Effector memory CD8-positive, alpha-beta T cell (primary cell): Measurements from ENCODE around the gene ICE2.

Source experiments
- ATAC-seq: fragments of 150-1000 bp; cut with Tn5 transposase; replicated peaks from 2 replicates; pipeline ENCODE4 v1.10.0; 2021; ENCODE audit warnings: mild to moderate bottlenecking, moderate library complexity
- DNase-seq, 3 experiments: peaks; one replicate each; pipeline ENCODE4 v3.0.0; 2021
- H3K27ac Mint-ChIP-seq, 2 donors: one replicate each; pipeline ENCODE4 v1.8.0; 2022; ENCODE audit warnings: mild to moderate bottlenecking in 2 of 2, mixed read lengths in 2 of 2, moderate library complexity in 2 of 2
- H3K27me3 Mint-ChIP-seq, 2 donors: one replicate each; pipeline ENCODE4 v1.8.0; 2022; ENCODE audit warnings: mixed read lengths in 2 of 2
- H3K36me3 Mint-ChIP-seq: one replicate; pipeline ENCODE4 v1.8.0; 2022; ENCODE audit warnings: mild to moderate bottlenecking, moderate library complexity, mixed read lengths; ENCODE audit not compliant: insufficient read depth
- H3K4me1 Mint-ChIP-seq, 2 donors: one replicate each; pipeline ENCODE4 v1.8.0; 2022; ENCODE audit warnings: low read depth in 2 of 2, mixed read lengths in 2 of 2
- H3K4me3 Mint-ChIP-seq, 2 donors: one replicate each; pipeline ENCODE4 v1.8.0; 2022; ENCODE audit warnings: mild to moderate bottlenecking in 2 of 2, mixed read lengths in 2 of 2, moderate library complexity in 2 of 2
- H3K9me3 Mint-ChIP-seq, 2 donors: one replicate each; pipeline ENCODE4 v1.8.0; 2022; ENCODE audit warnings: mixed read lengths in 2 of 2
- total RNA-seq, 9 experiments: gene quantifications; one replicate each; lab custom pipeline; 2026; lab: John Stamatoyannopoulos, UW

The ICE2 gene, protein sequence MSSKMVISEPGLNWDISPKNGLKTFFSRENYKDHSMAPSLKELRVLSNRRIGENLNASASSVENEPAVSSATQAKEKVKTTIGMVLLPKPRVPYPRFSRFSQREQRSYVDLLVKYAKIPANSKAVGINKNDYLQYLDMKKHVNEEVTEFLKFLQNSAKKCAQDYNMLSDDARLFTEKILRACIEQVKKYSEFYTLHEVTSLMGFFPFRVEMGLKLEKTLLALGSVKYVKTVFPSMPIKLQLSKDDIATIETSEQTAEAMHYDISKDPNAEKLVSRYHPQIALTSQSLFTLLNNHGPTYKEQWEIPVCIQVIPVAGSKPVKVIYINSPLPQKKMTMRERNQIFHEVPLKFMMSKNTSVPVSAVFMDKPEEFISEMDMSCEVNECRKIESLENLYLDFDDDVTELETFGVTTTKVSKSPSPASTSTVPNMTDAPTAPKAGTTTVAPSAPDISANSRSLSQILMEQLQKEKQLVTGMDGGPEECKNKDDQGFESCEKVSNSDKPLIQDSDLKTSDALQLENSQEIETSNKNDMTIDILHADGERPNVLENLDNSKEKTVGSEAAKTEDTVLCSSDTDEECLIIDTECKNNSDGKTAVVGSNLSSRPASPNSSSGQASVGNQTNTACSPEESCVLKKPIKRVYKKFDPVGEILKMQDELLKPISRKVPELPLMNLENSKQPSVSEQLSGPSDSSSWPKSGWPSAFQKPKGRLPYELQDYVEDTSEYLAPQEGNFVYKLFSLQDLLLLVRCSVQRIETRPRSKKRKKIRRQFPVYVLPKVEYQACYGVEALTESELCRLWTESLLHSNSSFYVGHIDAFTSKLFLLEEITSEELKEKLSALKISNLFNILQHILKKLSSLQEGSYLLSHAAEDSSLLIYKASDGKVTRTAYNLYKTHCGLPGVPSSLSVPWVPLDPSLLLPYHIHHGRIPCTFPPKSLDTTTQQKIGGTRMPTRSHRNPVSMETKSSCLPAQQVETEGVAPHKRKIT
- 48.4 to 127 (median 88.3) reads per million in 9 experiments for total RNA-seq

DNA sequence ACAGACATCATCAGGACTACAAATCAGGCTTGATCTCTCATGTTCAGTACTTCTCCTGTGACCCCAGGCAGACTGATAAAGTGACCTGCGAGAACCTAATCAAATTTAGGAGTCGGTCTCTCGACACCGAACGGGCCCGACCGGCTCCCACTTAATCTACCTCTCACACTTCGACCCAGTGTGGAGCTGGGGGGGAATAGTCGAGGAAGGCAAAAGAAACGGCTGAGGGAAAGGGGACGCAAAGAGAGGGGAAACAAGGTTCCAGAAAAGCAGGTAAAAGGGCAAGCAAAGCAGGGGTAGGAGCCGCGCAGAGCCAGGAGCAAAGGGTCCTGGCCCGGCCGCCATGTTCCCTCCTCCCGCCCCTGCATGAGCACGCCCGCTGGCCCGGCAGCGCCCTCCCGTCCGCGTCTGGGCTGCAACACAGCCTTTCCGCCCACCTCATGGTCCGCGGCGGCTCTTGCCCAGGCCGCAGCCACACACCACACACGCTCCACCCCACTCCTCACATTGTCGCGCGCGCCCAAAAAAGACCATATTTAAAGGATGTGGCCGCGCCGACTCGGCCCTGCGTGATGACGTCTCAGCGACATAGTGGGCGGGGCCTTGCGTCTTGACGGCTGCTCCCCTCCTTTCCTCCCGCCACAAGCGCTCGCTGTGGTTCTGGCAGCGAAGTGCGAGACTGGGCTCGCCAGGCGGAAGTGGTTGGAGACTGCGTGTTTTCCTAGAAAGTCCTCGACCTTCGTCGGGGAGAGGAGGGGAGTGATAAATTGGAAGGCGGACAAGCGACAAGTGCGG lies at the start of gene ICE2:
TSS of gene ICE2 (minus strand) at position 577 of the 795 bp plus-strand sequence. CDS start 1,165 bp downstream, outside the sequence.
- DNase-seq = peak; percentile 94 to 96 (median 96)
- peaks cover 24 to 45% of the 10 kb centered on the region in 2 donors for H3K4me1 Mint-ChIP-seq
- H3K27ac Mint-ChIP-seq = peak within 1 kb of the TSS; percentile 96 to 99
- peak; percentile 91 for ATAC-seq
- H3K27me3 Mint-ChIP-seq = no peaks in the 10 kb centered on the region
- peaks cover 25% of the 10 kb centered on the region for H3K36me3 Mint-ChIP-seq
- H3K4me3 Mint-ChIP-seq = peak within 1 kb of the TSS; percentile 89 to 92
- no peaks in the 10 kb centered on the region for H3K9me3 Mint-ChIP-seq

DNA sequence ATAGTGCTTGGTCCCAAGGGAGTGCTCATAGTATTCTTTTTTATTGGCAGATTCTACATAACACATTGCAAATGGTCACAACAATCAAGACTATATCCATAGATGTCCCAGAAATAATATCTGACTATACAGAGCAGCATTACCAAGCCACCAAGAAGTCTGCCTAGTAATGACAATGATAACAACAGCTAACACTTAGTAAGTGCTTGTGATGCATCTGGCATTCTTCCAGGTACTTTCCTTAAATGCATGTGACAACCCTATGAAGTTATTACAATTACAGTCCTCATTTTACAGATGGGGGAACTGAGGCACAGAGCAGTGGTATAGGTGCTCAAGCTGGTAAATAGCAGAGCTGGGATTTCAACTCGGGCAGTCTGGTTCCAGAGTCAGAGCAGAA lies 49.6 kb upstream of the ICE2 start:
- Mint-ChIP-seq H3K36me3 (peaks cover 76% of the 10 kb centered on the region), H3K9me3 (no peaks in the 10 kb centered on the region), H3K27me3 (no peaks in the 10 kb centered on the region), H3K4me3 (peak overlapping the region; percentile 30 to 61), H3K27ac (peak overlapping the region; percentile 97), H3K4me1 (peaks cover 58 to 82% of the 10 kb centered on the region in 2 donors)
- DNase-seq (no peak), ATAC-seq (peak; percentile 70)

GRCh38 chr15:60527456-60527855 lies 48.5 kb upstream of the ICE2 start:
- Mint-ChIP-seq H3K4me1 (peaks cover 55 to 76% of the 10 kb centered on the region in 2 donors), H3K27ac (peak overlapping the region; percentile 97), H3K27me3 (no peaks in the 10 kb centered on the region), H3K36me3 (peaks cover 86% of the 10 kb centered on the region), H3K4me3 (peak overlapping the region; percentile 30 to 61), H3K9me3 (no peaks in the 10 kb centered on the region)
- DNase-seq (no peak), ATAC-seq (no peak)

GRCh38 chr15:60526127-60526616 lies 47.2 kb upstream of the ICE2 start:
- ATAC-seq (peak; percentile 75), DNase-seq (peak in 2 of 3 experiments; percentile 55 to 56)
- Mint-ChIP-seq H3K27ac (peak overlapping the region; percentile 97), H3K36me3 (peaks cover 87% of the 10 kb centered on the region), H3K27me3 (no peaks in the 10 kb centered on the region), H3K4me1 (peaks cover 55 to 72% of the 10 kb centered on the region in 2 donors), H3K4me3 (peak overlapping the region; percentile 61 to 62), H3K9me3 (no peaks in the 10 kb centered on the region)

DNA sequence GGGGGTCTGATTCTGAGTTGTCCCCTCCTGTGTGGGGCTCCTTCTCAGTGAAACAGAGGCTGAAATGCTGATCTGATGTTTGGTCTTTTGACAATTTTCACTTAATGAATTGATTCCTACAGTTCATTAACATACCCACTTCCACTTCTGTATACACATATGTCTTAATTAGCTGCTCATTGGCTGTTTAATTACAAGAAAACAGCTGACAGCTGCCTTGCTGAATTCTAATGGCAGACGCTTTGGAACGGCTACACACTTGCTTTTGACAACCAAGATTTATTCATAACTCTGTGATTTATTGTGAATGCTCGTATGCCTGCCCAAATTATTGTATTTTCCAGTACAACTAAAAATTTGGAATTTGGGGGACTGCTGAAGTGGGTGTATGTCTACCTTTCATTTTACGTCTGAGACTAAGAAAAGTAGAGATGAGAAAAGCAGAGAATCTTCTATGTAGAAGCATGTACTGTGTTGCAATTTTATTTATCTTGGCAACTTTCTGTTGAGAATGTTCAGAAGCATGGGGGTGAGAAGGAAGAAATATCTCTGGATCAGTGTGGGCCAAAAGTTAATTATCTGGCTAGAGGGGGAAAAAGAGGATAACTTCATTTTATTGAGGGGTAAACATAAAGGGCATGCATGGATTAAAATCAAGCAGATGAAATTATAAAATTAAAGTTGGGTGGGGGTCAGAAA lies 46.5 kb upstream of the ICE2 start:
- ATAC-seq = no peak
- peak overlapping the region; percentile 97 for H3K27ac Mint-ChIP-seq
- peaks cover 81% of the 10 kb centered on the region for H3K36me3 Mint-ChIP-seq
- H3K4me1 Mint-ChIP-seq = peaks cover 56 to 72% of the 10 kb centered on the region in 2 donors
- H3K9me3 Mint-ChIP-seq = no peaks in the 10 kb centered on the region
- no peak for DNase-seq
- no peaks in the 10 kb centered on the region for H3K27me3 Mint-ChIP-seq
- H3K4me3 Mint-ChIP-seq = peak overlapping the region; percentile 61 to 62

- no peak for ATAC-seq
- no peaks in the 10 kb centered on the region for H3K9me3 Mint-ChIP-seq
- no peak overlapping the region for H3K4me3 Mint-ChIP-seq
- peaks cover 69% of the 10 kb centered on the region for H3K36me3 Mint-ChIP-seq
- peak overlapping the region; percentile 36 to 72 for H3K27ac Mint-ChIP-seq
- H3K4me1 Mint-ChIP-seq = peaks cover 61 to 75% of the 10 kb centered on the region in 2 donors
- H3K27me3 Mint-ChIP-seq = no peaks in the 10 kb centered on the region
- no peak for DNase-seq
Measured at GRCh38 chr15:60523056-60523455, 44.1 kb upstream of the ICE2 start.

GRCh38 chr15:60520825-60521368 lies 42.0 kb upstream of the ICE2 start:
- Mint-ChIP-seq H3K36me3 (peaks cover 54% of the 10 kb centered on the region), H3K4me3 (peak overlapping the region; percentile 14 to 40), H3K9me3 (no peaks in the 10 kb centered on the region), H3K27ac (peak overlapping the region; percentile 27 to 90), H3K27me3 (no peaks in the 10 kb centered on the region), H3K4me1 (peaks cover 52 to 61% of the 10 kb centered on the region in 2 donors)
- DNase-seq (peak; percentile 77 to 81 (median 80)), ATAC-seq (peak; percentile 81)

DNA sequence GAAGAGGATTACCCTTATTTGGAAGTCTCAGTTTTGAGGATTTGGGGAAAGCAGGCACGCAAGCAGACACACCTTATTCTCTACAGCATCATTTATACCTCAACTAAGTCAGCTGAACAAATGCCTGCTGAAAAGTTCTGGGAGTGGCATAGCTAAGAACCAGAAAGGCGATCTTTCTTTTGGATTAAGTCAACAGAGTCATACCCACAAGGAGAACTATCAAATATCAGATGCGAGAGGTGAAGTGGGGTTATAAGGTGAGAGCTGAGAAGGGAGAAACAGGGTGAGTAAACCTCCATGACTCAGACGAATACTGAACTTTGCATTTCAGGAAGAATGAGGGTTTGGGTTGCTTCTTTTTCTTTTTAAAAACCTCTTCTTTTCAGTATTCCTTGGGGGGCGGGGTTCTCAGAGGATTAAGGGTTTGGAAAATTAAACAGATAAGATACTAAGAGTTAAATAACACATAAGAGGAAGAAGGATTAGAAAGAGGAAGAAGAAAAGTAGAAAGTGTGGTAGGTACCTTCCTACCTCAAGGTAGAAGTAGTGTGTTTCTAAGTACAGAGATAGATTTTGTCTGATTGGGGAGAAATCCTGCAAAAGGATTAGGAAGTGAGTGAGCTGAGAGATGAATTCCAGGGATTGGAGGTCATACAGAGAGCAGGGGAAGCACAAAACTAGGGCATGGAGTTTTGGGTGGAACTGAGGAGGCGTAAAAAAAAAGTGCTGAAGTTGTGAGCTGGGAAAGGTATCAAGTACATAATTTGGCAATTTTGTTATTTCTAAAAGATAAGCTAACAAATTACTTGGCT lies 41.3 kb upstream of the ICE2 start:
- Mint-ChIP-seq H3K4me1 (peaks cover 46 to 55% of the 10 kb centered on the region in 2 donors), H3K27ac (peak overlapping the region; percentile 27 to 90), H3K9me3 (no peaks in the 10 kb centered on the region), H3K36me3 (peaks cover 54% of the 10 kb centered on the region), H3K4me3 (peak overlapping the region; percentile 14 to 40), H3K27me3 (no peaks in the 10 kb centered on the region)
- DNase-seq (no peak), ATAC-seq (peak; percentile 82)

- peak overlapping the region; percentile 31 to 40 for H3K4me3 Mint-ChIP-seq
- ATAC-seq = no peak
Measured at GRCh38 chr15:60519218-60519617, 40.3 kb upstream of the ICE2 start.

GRCh38 chr15:60518511-60518910 lies 39.6 kb upstream of the ICE2 start:
- Mint-ChIP-seq H3K4me1 (peaks cover 31 to 38% of the 10 kb centered on the region in 2 donors), H3K9me3 (no peaks in the 10 kb centered on the region), H3K36me3 (peaks cover 55% of the 10 kb centered on the region), H3K27ac (peak overlapping the region; percentile 39 to 57), H3K4me3 (no peak overlapping the region), H3K27me3 (no peaks in the 10 kb centered on the region)
- no peak for DNase-seq
- no peak for ATAC-seq

More at GRCh38 chr15:60519218-60519617, 40.3 kb upstream of the ICE2 start:
- no peak for DNase-seq
- Mint-ChIP-seq H3K4me1 (peaks cover 38 to 45% of the 10 kb centered on the region in 2 donors), H3K9me3 (no peaks in the 10 kb centered on the region), H3K27me3 (no peaks in the 10 kb centered on the region), H3K36me3 (peaks cover 55% of the 10 kb centered on the region), H3K27ac (peak overlapping the region; percentile 27 to 90)

- Mint-ChIP-seq H3K27me3 (no peaks in the 10 kb centered on the region), H3K36me3 (peaks cover 73% of the 10 kb centered on the region), H3K4me1 (peaks cover 28% of the 10 kb centered on the region in 2 donors), H3K27ac (peak overlapping the region; percentile 62 to 68), H3K9me3 (no peaks in the 10 kb centered on the region), H3K4me3 (no peak overlapping the region)
- ATAC-seq (no peak), DNase-seq (no peak)
Measured at GRCh38 chr15:60514261-60514881, 35.4 kb upstream of the ICE2 start.
